Type B pancreatic cell (in vitro differentiated cells): ENCODE measurements around the gene CARD8. TPM values are rescaled to one million over a fixed set of nuclear protein-coding genes. Genes with fewer than 3 reads are reported as not detected.
A peak's percentile ranks its signal among the peaks of the same experiment; 100 is the strongest.

Experiments
- DNase-seq: peaks from one replicate; pipeline ENCODE4 v3.0.0; 2021; ENCODE audit warnings: mixed read lengths; ENCODE audit not compliant: unreplicated experiment; ENCODE audit errors: extremely low spot score
- H3K27ac Mint-ChIP-seq: 2 replicates; pipeline ENCODE4 v1.8.0; 2021; ENCODE audit warnings: mild to moderate bottlenecking, mixed read lengths
- H3K27me3 Mint-ChIP-seq: 2 replicates; pipeline ENCODE4 v1.8.0; 2021; ENCODE audit warnings: mixed read lengths
- H3K36me3 Mint-ChIP-seq: 2 replicates; pipeline ENCODE4 v1.8.0; 2021; ENCODE audit warnings: mixed read lengths
- H3K4me1 Mint-ChIP-seq: one replicate; pipeline ENCODE4 v1.8.0; 2021; ENCODE audit warnings: mixed read lengths; ENCODE audit not compliant: unreplicated experiment
- H3K4me3 Mint-ChIP-seq: 2 replicates; pipeline ENCODE4 v1.8.0; 2021; ENCODE audit warnings: mild to moderate bottlenecking, mixed read lengths
- H3K9me3 Mint-ChIP-seq: 2 replicates; pipeline ENCODE4 v1.8.0; 2021; ENCODE audit warnings: mixed read lengths
- total RNA-seq: library from RNA; stranded (reverse); gene quantifications from 2 replicates; pipeline ENCODE4 v1.2.1, GENCODE V29; 2021; ENCODE audit warnings: low replicate concordance
- TF ChIP-seq, protein P1 (sequence below): fragments of 200-600 bp; sonication (generic); conservative IDR thresholded peaks from 2 replicates; pipeline ENCODE4 v1.5.0; 2021; ENCODE audit warnings: antibody characterized with exemption, mild to moderate bottlenecking

The CARD8 gene
- total RNA-seq, 1 donor from 2014 or later = 50.4 TPM

DNA sequence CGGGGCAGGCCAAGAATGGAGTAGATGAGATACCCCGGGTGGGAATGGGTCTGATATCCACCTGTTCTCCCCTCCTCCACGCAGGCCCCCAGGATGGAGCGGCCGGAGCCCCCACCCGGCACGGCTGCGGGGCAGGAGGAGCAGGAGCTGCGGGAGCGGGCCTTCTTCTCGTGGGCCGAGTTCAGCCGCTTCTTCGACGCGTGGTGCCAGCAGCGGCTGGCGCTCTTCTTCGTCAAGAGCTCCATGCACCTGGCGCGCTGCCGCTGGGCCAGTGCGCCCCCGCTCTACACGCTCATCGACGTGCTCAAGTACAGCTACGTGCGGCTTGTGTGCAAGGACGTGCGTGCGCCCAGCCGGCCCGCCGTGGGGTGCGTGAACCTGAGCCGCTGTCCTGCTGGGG, 84.0 kb downstream of the CARD8 start:
- H3K4me3 Mint-ChIP-seq = peak overlapping the region; percentile 99
- TF ChIP-seq, protein P1, sequence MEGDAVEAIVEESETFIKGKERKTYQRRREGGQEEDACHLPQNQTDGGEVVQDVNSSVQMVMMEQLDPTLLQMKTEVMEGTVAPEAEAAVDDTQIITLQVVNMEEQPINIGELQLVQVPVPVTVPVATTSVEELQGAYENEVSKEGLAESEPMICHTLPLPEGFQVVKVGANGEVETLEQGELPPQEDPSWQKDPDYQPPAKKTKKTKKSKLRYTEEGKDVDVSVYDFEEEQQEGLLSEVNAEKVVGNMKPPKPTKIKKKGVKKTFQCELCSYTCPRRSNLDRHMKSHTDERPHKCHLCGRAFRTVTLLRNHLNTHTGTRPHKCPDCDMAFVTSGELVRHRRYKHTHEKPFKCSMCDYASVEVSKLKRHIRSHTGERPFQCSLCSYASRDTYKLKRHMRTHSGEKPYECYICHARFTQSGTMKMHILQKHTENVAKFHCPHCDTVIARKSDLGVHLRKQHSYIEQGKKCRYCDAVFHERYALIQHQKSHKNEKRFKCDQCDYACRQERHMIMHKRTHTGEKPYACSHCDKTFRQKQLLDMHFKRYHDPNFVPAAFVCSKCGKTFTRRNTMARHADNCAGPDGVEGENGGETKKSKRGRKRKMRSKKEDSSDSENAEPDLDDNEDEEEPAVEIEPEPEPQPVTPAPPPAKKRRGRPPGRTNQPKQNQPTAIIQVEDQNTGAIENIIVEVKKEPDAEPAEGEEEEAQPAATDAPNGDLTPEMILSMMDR = no peak
- no peak for DNase-seq
- H3K9me3 Mint-ChIP-seq = no peaks in the 10 kb centered on the region
- peaks cover 15% of the 10 kb centered on the region for H3K4me1 Mint-ChIP-seq
- no peak overlapping the region for H3K27ac Mint-ChIP-seq
- peaks cover 18% of the 10 kb centered on the region for H3K36me3 Mint-ChIP-seq
- no peaks in the 10 kb centered on the region for H3K27me3 Mint-ChIP-seq

DNA sequence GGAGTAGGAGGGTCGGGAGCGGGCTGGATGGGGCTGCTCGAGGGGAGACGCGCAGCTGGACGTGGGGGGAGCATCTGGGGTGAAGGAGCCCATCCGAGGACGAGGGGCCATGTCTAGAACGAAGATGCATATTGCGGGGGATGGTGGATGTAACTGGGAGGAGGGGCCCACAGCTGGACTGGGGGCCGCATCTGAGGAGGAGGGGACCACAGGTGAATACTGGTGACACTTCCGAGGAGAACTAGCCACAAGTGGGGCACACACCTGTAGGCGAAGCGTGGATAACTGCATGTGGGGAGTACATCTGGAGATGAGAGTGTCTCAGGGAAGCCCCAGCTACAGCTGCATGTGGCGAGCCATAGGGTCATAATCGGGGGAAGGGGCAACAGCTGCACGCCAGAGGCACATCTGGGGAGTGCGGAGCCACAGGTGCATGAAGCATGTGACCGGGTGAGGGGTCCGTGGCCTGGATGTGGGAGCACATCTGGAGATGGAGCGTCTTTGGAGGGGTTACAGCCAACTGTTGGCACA, 84.8 kb downstream of the CARD8 start:
- no peaks in the 10 kb centered on the region for H3K9me3 Mint-ChIP-seq
- peak overlapping the region; percentile 99 for H3K4me3 Mint-ChIP-seq
- H3K36me3 Mint-ChIP-seq = peaks cover 18% of the 10 kb centered on the region
- TF ChIP-seq, protein P1 = no peak
- H3K27me3 Mint-ChIP-seq = no peaks in the 10 kb centered on the region
- DNase-seq = no peak
- peaks cover 15% of the 10 kb centered on the region for H3K4me1 Mint-ChIP-seq
- H3K27ac Mint-ChIP-seq = peak overlapping the region; percentile 96

DNA sequence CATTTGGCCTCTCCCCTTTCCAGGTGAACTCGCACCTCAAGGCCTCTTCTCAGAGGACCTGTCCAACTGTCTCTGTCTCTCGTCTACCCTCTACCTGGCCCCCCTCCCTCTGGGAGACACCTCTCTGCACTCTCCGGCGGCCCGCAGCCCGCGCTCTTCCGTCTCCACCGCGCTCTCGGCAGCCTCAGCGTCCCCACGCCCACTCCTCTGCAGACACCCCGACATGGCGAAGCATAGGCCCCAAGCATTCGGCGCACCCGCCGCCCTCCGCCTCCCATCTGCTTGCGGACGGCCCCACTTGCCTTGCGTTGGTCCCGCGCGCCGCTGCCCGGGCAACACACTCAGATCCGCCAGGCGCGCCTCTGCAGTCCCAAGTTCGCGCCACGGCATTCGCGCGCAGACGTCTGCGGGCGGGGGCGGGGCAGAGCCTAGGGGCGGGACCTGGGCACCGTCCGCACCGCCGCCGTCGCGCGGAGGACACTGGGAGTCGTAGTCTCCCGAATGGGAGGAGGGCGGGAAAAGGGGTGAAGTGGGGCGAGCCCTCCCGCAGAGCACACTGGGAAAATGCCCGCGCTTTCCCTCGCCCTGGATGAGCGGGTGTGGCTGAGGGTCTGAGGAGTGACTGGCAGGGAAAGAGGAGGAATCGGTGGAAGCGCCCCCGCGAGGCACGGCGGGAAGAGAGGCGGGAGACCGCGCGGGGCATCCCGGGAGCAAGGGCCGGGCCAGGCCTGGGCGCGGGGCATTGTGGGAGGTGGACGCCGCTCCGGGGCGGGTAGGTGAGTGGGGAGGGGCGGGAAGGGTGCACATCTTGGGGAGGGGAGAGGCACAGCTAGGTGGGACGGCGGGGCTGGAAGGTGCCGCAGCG, 85.5 kb downstream of the CARD8 start, which contains the start of the genes LIG1 and ZSWIM9:
Gene LIG1 (minus strand): TSS at position 406 of the 865 bp plus-strand sequence. CDS start 4,778 bp downstream, outside the sequence.
Gene ZSWIM9 (plus strand): TSS at position 742 of the 865 bp plus-strand sequence. CDS start 1,123 bp downstream, outside the sequence.
- peak; percentile 95 for DNase-seq
- Mint-ChIP-seq H3K4me3 (peak within 1 kb of the TSS; percentile 99), H3K9me3 (no peaks in the 10 kb centered on the region), H3K36me3 (peaks cover 12% of the 10 kb centered on the region), H3K4me1 (peaks cover 15% of the 10 kb centered on the region), H3K27me3 (no peaks in the 10 kb centered on the region), H3K27ac (peak within 1 kb of the TSS; percentile 96)
- TF ChIP-seq, protein P1 = no peak

DNA sequence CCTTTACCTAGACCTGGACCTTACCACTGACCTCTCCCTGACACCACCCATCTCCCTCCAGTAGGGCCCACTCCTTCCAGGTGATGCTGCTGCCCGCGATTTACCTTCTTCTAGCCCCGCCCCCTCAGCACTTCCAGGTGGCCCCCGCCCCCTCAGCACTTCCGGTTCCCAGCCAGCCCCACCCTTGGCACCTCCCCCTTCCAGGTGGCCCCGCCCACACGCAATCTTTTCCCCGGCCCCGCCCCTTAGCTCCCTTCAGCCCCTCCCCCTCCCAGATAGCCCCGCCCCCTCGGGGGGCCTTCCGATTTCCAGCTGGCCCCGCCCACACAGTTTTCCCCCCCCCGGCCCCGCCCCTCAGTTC, 86.2 kb downstream of the CARD8 start:
- Mint-ChIP-seq H3K36me3 (peaks cover 8% of the 10 kb centered on the region), H3K4me3 (peak overlapping the region; percentile 99), H3K9me3 (no peaks in the 10 kb centered on the region), H3K27ac (peak overlapping the region; percentile 96), H3K27me3 (no peaks in the 10 kb centered on the region), H3K4me1 (peaks cover 15% of the 10 kb centered on the region)
- peak; percentile 88 for DNase-seq
- TF ChIP-seq, protein P1 = no peak

DNA sequence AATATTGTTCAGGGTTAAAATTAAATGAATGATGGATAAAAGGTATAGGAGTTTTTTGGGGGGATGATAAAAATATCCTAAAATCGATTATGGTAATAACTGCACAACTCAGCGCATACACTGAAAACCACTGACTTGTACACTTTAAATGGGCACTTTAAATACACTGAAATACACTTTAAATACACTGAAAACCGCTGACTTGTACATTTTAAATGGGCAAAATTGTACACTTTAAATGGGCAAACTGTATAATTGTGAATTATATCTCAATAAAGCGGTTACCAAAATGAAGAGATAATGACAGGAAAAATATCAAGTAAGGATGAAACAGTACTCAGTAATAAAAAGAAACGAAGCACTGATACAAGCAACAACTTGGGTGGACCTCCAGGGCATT, 87.0 kb downstream of the CARD8 start:
- H3K36me3 Mint-ChIP-seq = peaks cover 8% of the 10 kb centered on the region

More for the DNA sequence above, 87.0 kb downstream of the CARD8 start:
- Mint-ChIP-seq H3K4me1 (peaks cover 15% of the 10 kb centered on the region), H3K4me3 (peak overlapping the region; percentile 99), H3K27ac (no peak overlapping the region), H3K9me3 (no peaks in the 10 kb centered on the region), H3K27me3 (no peaks in the 10 kb centered on the region)
- TF ChIP-seq, protein P1 = no peak
- no peak for DNase-seq
